Right lobe of liver (tissue), 4 donors: Measurements from ENCODE around the gene PLEKHA1.

Experiments
- CTCF ChIP-seq, 4 donors: fragments of 200-600 bp in 3 of 4; fragments of 450-650 bp in 1 of 4; IDR thresholded peaks; one replicate each; pipeline versions ENCODE4 v1.5.1 to v1.8.0; 2016 to 2022; ENCODE audit warnings: antibody characterized with exemption in 4 of 4, mild to moderate bottlenecking in 2 of 4
- POLR2A ChIP-seq: fragments of 450-650 bp; IDR thresholded peaks from one replicate; pipeline ENCODE4 v1.6.1; 2017; ENCODE audit warnings: antibody characterized with exemption, mild to moderate bottlenecking
- donor health status: DM: no; HTN: no; CAD: no.
- donor health status: DM: no; HTN: no; CAD: no.
- donor health status: DM: no; HTN: yes; CAD: no.

GRCh38 chr10:122420624-122421007 is 46.1 kb downstream of the PLEKHA1 start:
- TF ChIP-seq POLR2A (no peak), CTCF (IDR thresholded peaks at IDR 0.05) (no peak)
